ENCODE measurements around the gene CADM2.

The CADM2 gene

DNA sequence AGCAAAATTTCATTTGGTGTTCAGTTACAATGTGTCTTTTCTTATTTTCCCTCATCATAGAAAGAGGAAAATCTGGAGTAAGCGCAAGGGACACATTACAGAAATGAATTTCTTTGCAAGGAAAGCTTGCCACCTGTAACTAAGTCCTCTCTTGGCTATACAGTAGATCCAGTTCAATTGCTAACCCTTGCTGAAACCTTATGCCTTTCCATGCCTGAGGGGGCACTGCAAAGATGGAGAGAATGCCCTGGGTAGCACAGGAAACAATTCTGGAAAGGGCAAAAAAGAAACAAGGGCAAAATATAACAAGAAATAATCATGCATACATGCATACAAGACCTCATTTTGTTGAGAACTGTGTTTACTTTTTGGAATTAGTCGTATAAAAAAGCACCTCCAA, 4.3 kb downstream of the CADM2 start:
- TF ChIP-seq POLR2AphosphoS5 (IDR thresholded peaks at IDR 0.05; ENCODE audit: low read depth, low read length) (no peak), POLR2A (IDR thresholded peaks at IDR 0.05; ENCODE audit: low read depth, low read length) (no peak), TAF1 (IDR thresholded peaks at IDR 0.05; ENCODE audit: borderline replicate concordance, low read depth, low read length) (no peak)
- FAIRE-seq (no peak), DNase-seq (ENCODE audit: insufficient read length) (no peak)

- DNase-seq (ENCODE audit: insufficient read length) (no peak), FAIRE-seq (no peak)
- TF ChIP-seq TAF1 (IDR thresholded peaks at IDR 0.05; ENCODE audit: borderline replicate concordance, low read depth, low read length) (no peak), POLR2A (IDR thresholded peaks at IDR 0.05; ENCODE audit: low read depth, low read length) (no peak), POLR2AphosphoS5 (IDR thresholded peaks at IDR 0.05; ENCODE audit: low read depth, low read length) (no peak)
Measured at GRCh38 chr3:84965141-84965540, 6.4 kb downstream of the CADM2 start.

DNA sequence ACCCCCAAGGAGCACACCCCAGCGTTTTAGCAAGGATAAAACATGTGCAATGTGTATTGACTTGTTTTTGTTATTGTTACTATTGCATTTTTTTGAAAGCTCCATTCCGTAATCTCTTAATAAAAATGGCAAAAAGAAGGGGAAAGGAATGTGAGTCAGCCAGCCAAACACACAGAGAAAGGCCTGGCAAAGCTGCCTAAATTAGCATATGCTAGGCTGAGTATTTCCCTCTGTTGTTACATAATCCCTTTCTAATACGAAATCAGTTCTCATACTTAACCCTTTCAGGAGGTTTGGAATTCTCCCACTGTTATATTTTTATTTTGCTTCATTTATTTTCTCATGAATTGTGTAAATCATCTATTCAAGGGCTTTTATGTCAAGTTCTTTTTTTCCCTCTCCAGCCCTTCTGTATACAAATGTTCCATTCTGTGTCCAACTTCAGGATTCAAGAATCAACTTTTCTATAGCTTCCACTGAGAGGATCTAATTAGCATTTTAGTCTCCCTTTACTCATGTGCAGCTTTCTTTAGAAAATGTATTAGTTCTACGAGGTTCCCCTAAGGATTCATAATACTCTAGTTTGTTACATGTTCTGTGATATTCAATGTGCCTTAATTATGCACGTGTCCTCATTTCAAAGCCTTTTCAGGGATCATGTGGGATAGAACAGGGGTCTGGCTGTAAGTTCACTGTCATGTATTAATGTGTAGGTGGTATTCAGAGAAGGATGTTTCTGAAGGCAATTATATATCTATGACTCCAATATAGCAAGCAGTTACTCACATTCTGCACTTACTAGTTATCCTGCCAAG, 9.2 kb downstream of the CADM2 start:
- DNase-seq (ENCODE audit: insufficient read length) (no peak), FAIRE-seq (no peak)
- TF ChIP-seq TAF1 (IDR thresholded peaks at IDR 0.05; ENCODE audit: borderline replicate concordance, low read depth, low read length), result no peak
- no peak for TF ChIP-seq POLR2AphosphoS5 (IDR thresholded peaks at IDR 0.05; ENCODE audit: low read depth, low read length)
- TF ChIP-seq POLR2A (IDR thresholded peaks at IDR 0.05; ENCODE audit: low read depth, low read length), result no peak

DNA sequence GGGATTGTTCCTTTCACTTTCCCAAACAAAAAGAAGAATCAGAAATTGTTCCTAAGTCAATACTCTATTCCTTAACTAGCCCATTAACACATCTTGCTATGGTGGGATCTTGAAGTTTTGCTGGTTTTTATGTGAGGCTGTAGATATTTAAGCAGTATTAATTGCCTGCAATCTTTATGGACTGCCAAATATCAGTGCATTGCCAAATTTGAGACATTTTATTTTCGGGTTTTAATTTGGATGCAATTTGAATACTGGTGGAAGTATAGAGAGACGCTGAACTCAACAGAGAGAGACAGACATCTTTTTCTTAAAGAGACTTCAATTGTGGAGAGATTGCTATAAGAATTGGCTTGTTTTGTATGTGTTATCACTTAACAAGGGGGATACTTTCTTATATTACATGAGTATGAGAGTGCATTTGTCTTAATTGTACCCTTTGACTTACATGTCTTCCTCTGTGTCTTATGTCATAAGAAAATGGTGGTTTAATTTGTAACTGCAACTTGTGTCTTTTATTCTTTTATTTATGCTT, 10.0 kb downstream of the CADM2 start:
- FAIRE-seq (no peak), DNase-seq (ENCODE audit: insufficient read length) (no peak)
- TF ChIP-seq POLR2A (IDR thresholded peaks at IDR 0.05; ENCODE audit: low read depth, low read length) (no peak), TAF1 (IDR thresholded peaks at IDR 0.05; ENCODE audit: borderline replicate concordance, low read depth, low read length) (no peak), POLR2AphosphoS5 (IDR thresholded peaks at IDR 0.05; ENCODE audit: low read depth, low read length) (no peak)

DNA sequence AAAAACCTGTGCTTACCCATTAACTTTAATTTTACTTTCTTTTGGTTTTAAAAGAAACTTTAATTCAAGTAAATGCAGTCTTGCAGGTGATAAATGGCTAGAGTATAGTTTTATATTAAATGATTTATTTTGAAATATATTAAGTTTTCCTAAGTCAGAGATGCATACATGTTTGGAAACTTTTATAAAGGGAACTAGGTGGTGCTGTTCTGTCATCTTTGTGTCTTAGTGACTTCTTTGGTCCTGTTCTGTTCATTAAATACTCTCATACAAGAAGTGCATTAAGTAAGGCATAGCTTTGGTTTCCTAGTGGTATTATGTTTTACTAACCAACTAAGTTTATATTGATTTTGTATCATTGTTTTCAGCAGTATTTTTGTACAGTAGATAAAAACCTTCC, 15.6 kb downstream of the CADM2 start:
- no peak for DNase-seq (ENCODE audit: insufficient read length)
- TF ChIP-seq TAF1 (IDR thresholded peaks at IDR 0.05; ENCODE audit: borderline replicate concordance, low read depth, low read length) (no peak), POLR2A (IDR thresholded peaks at IDR 0.05; ENCODE audit: low read depth, low read length) (no peak), POLR2AphosphoS5 (IDR thresholded peaks at IDR 0.05; ENCODE audit: low read depth, low read length) (no peak)
- no peak for FAIRE-seq

DNA sequence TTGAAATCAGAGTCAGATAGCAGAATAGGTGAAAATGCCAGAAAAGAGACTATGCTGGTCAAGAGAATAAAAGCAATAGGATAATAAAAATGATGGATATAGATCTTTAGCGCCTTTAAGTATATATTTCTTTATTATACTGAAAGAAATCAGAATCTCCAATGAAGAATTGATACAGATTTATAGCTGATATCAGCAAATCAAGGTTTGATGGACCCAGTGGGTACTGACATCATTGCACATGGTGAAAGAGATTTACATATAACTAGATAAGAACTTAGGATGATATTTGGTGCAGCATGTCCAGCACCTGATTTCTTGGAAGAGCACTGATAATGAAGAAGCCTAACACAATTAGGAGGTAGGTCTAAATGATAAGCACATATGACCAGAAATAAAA, 18.2 kb downstream of the CADM2 start:
- DNase-seq (ENCODE audit: insufficient read length), result no peak
- TF ChIP-seq POLR2AphosphoS5 (IDR thresholded peaks at IDR 0.05; ENCODE audit: low read depth, low read length) (no peak), POLR2A (IDR thresholded peaks at IDR 0.05; ENCODE audit: low read depth, low read length) (no peak), TAF1 (IDR thresholded peaks at IDR 0.05; ENCODE audit: borderline replicate concordance, low read depth, low read length) (no peak)
- FAIRE-seq, result no peak

GRCh38 chr3:84978843-84979242, 20.1 kb downstream of the CADM2 start:
- TF ChIP-seq TAF1 (IDR thresholded peaks at IDR 0.05; ENCODE audit: borderline replicate concordance, low read depth, low read length), result no peak
- no peak for TF ChIP-seq POLR2AphosphoS5 (IDR thresholded peaks at IDR 0.05; ENCODE audit: low read depth, low read length)
- no peak for TF ChIP-seq POLR2A (IDR thresholded peaks at IDR 0.05; ENCODE audit: low read depth, low read length)
- no peak for DNase-seq (ENCODE audit: insufficient read length)
- FAIRE-seq, result no peak

DNA sequence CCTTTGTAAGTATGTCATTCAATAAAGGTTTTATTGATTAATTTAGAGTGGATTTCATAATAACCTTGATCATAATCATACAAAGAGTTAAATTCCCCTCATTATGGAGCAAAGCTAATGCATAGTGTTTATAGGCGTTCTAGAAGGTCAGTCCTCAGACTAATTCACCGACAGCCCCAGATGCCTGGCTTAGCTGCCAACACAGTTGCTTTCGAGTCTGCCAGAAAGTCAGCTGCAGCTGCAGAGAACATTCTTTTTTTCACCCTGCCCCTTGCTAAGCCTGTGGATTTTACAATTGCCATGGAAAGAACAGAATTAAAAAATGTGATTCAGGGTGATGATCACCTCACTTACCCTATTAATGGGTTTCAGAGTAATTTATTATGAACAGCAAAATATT, 21.2 kb downstream of the CADM2 start:
- FAIRE-seq, result no peak
- TF ChIP-seq TAF1 (IDR thresholded peaks at IDR 0.05; ENCODE audit: borderline replicate concordance, low read depth, low read length) (no peak), POLR2AphosphoS5 (IDR thresholded peaks at IDR 0.05; ENCODE audit: low read depth, low read length) (no peak), POLR2A (IDR thresholded peaks at IDR 0.05; ENCODE audit: low read depth, low read length) (no peak)
- DNase-seq (ENCODE audit: insufficient read length), result no peak

DNA sequence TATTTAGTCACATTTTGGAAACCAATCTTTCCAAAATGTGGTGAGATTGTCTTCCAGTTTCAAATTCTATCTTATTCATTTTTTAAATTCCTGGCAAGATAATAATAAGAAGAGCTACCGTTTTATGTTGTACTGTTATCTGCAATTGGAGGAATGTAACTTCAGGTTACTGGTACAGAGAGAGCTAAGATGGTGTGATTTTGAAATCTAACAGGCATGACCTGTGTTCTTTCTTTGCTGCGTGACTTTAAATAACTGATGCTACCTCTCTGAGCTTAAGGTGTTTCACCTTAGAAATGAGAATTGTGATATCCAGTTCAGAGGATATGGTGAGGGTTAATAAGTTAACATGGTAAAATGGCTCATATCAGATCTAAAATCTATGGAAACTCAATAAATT, 21.7 kb downstream of the CADM2 start:
- DNase-seq (ENCODE audit: insufficient read length), result no peak
- TF ChIP-seq POLR2AphosphoS5 (IDR thresholded peaks at IDR 0.05; ENCODE audit: low read depth, low read length), result no peak
- no peak for TF ChIP-seq POLR2A (IDR thresholded peaks at IDR 0.05; ENCODE audit: low read depth, low read length)
- no peak for TF ChIP-seq TAF1 (IDR thresholded peaks at IDR 0.05; ENCODE audit: borderline replicate concordance, low read depth, low read length)
- FAIRE-seq, result no peak

GRCh38 chr3:84983490-84983889, 24.7 kb downstream of the CADM2 start:
- DNase-seq (ENCODE audit: insufficient read length) (no peak), FAIRE-seq (no peak)
- TF ChIP-seq POLR2AphosphoS5 (IDR thresholded peaks at IDR 0.05; ENCODE audit: low read depth, low read length) (no peak), POLR2A (IDR thresholded peaks at IDR 0.05; ENCODE audit: low read depth, low read length) (no peak), TAF1 (IDR thresholded peaks at IDR 0.05; ENCODE audit: borderline replicate concordance, low read depth, low read length) (no peak)

GRCh38 chr3:84984429-84984828, 25.6 kb downstream of the CADM2 start:
- DNase-seq (ENCODE audit: insufficient read length) (no peak), FAIRE-seq (no peak)
- TF ChIP-seq POLR2A (IDR thresholded peaks at IDR 0.05; ENCODE audit: low read depth, low read length) (no peak), POLR2AphosphoS5 (IDR thresholded peaks at IDR 0.05; ENCODE audit: low read depth, low read length) (no peak), TAF1 (IDR thresholded peaks at IDR 0.05; ENCODE audit: borderline replicate concordance, low read depth, low read length) (no peak)

- no peak for FAIRE-seq
- DNase-seq (ENCODE audit: insufficient read length), result no peak
- TF ChIP-seq POLR2AphosphoS5 (IDR thresholded peaks at IDR 0.05; ENCODE audit: low read depth, low read length), result no peak
- no peak for TF ChIP-seq POLR2A (IDR thresholded peaks at IDR 0.05; ENCODE audit: low read depth, low read length)
- TF ChIP-seq TAF1 (IDR thresholded peaks at IDR 0.05; ENCODE audit: borderline replicate concordance, low read depth, low read length), result no peak
Measured at GRCh38 chr3:84985795-84986194, 27.0 kb downstream of the CADM2 start.

Measured in GM12892 (cell line).